ENCODE measurements around the gene RFX6.

DNA sequence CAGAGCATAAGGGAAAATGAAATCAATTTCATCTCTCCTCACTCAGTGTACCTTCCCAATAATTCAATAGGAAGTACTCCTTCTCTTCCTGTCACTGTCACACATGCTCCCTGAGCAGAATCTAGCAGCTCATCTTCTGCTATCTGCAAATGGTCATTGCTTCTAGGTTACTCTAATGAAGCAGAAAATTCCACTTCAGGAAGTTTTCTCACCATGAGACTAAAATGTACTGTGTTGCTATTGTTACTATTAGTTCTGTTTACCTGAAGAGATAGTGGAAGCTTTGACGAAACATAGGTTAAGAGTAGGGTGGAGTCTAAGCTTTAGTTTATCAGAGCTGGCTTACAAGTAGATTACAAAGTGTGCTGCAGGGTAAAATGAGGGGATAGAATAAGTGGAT is 52.8 kb downstream of the RFX6 start:
- TF ChIP-seq, protein P1, sequence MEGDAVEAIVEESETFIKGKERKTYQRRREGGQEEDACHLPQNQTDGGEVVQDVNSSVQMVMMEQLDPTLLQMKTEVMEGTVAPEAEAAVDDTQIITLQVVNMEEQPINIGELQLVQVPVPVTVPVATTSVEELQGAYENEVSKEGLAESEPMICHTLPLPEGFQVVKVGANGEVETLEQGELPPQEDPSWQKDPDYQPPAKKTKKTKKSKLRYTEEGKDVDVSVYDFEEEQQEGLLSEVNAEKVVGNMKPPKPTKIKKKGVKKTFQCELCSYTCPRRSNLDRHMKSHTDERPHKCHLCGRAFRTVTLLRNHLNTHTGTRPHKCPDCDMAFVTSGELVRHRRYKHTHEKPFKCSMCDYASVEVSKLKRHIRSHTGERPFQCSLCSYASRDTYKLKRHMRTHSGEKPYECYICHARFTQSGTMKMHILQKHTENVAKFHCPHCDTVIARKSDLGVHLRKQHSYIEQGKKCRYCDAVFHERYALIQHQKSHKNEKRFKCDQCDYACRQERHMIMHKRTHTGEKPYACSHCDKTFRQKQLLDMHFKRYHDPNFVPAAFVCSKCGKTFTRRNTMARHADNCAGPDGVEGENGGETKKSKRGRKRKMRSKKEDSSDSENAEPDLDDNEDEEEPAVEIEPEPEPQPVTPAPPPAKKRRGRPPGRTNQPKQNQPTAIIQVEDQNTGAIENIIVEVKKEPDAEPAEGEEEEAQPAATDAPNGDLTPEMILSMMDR (IDR thresholded peaks at IDR 0.05 in 2 of 3, conservative IDR thresholded peaks at IDR 0.05 in 1 of 3; ENCODE audit: borderline replicate concordance in 1 of 3, insufficient read depth in 1 of 3, low read depth in 2 of 3, low read length in 2 of 3) = no peak
- TF ChIP-seq SP1 (IDR thresholded peaks at IDR 0.05; ENCODE audit: low read depth) (no peak), SIN3A (IDR thresholded peaks at IDR 0.05; ENCODE audit: low read depth) (no peak), SRF (IDR thresholded peaks at IDR 0.05; ENCODE audit: low read depth) (no peak), POLR2A (IDR thresholded peaks at IDR 0.05; ENCODE audit: borderline replicate concordance, extremely low read depth, insufficient read depth, insufficient read length) (no peak), TCF7L2 (IDR thresholded peaks at IDR 0.05; ENCODE audit: borderline replicate concordance, extremely low read depth, insufficient read depth, insufficient read length) (no peak), POLR2AphosphoS5 (IDR thresholded peaks at IDR 0.05; ENCODE audit: low read depth, low read length) (no peak), ZNF274 (IDR thresholded peaks at IDR 0.05; ENCODE audit: low read depth, low read length) (no peak), EZH2phosphoT487 (IDR thresholded peaks at IDR 0.05; ENCODE audit: borderline replicate concordance) (no peak), CEBPB (IDR thresholded peaks at IDR 0.05; ENCODE audit: low read depth) (no peak), RAD21 (IDR thresholded peaks at IDR 0.05; ENCODE audit: low read depth) (no peak), JUND (IDR thresholded peaks at IDR 0.05) (no peak)
- TF ChIP-seq, protein P2, sequence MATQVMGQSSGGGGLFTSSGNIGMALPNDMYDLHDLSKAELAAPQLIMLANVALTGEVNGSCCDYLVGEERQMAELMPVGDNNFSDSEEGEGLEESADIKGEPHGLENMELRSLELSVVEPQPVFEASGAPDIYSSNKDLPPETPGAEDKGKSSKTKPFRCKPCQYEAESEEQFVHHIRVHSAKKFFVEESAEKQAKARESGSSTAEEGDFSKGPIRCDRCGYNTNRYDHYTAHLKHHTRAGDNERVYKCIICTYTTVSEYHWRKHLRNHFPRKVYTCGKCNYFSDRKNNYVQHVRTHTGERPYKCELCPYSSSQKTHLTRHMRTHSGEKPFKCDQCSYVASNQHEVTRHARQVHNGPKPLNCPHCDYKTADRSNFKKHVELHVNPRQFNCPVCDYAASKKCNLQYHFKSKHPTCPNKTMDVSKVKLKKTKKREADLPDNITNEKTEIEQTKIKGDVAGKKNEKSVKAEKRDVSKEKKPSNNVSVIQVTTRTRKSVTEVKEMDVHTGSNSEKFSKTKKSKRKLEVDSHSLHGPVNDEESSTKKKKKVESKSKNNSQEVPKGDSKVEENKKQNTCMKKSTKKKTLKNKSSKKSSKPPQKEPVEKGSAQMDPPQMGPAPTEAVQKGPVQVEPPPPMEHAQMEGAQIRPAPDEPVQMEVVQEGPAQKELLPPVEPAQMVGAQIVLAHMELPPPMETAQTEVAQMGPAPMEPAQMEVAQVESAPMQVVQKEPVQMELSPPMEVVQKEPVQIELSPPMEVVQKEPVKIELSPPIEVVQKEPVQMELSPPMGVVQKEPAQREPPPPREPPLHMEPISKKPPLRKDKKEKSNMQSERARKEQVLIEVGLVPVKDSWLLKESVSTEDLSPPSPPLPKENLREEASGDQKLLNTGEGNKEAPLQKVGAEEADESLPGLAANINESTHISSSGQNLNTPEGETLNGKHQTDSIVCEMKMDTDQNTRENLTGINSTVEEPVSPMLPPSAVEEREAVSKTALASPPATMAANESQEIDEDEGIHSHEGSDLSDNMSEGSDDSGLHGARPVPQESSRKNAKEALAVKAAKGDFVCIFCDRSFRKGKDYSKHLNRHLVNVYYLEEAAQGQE (IDR thresholded peaks at IDR 0.05; ENCODE audit: low read depth) = no peak
- TF ChIP-seq, protein P3, sequence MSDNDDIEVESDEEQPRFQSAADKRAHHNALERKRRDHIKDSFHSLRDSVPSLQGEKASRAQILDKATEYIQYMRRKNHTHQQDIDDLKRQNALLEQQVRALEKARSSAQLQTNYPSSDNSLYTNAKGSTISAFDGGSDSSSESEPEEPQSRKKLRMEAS (IDR thresholded peaks at IDR 0.05) = no peak

All from HCT116 (cell line).